Memory B cell (primary cell): Measurements from ENCODE around the gene LMO2.
A peak's percentile ranks its signal among the peaks of the same experiment; 100 is the strongest.

Experiments used
- ATAC-seq: fragments of 150-1000 bp; cut with Tn5 transposase; 2 replicates; pipeline ENCODE4 v1.10.0; 2021; ENCODE audit warnings: low read depth, mild to moderate bottlenecking, moderate library complexity
- DNase-seq, 2 donors: peaks; one replicate each; pipeline ENCODE4 v3.0.0; 2022; ENCODE audit warnings: low spot score in 2 of 2
- H3K27ac Mint-ChIP-seq: one replicate; pipeline ENCODE4 v1.8.0; 2022; ENCODE audit warnings: mild to moderate bottlenecking, moderate library complexity, mixed read lengths
- H3K27me3 Mint-ChIP-seq: one replicate; pipeline ENCODE4 v1.8.0; 2022; ENCODE audit warnings: mixed read lengths
- H3K36me3 Mint-ChIP-seq: one replicate; pipeline ENCODE4 v1.8.0; 2022; ENCODE audit warnings: mild to moderate bottlenecking, mixed read lengths
- H3K4me1 Mint-ChIP-seq: one replicate; pipeline ENCODE4 v1.8.0; 2022; ENCODE audit warnings: mixed read lengths
- H3K4me3 Mint-ChIP-seq: one replicate; pipeline ENCODE4 v1.8.0; 2022; ENCODE audit warnings: mild to moderate bottlenecking, moderate library complexity, mixed read lengths
- H3K9me3 Mint-ChIP-seq: one replicate; pipeline ENCODE4 v1.8.0; 2022; ENCODE audit warnings: mixed read lengths

The LMO2 gene

DNA sequence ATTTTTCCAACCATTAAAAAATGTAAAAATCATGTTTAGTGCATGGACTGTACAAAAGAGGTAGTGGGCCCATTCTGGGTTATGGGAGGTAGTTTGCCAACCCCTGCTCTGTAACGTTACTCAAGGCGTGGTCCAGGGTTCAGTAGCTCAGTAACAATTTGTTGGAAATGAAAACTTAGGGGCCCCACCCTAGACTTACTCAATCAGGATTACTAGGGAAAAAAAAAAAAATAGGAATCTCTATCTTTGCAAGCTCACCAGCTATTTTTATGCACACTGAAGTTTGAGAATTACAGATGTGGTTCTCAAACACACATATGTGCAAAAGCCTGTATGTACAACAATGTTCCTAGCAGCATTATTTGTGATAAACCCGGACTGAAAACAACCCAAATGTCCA is 17.3 kb upstream of the LMO2 start:
- Mint-ChIP-seq H3K27ac (no peak overlapping the region), H3K4me1 (peaks cover 8% of the 10 kb centered on the region), H3K36me3 (peaks cover 3% of the 10 kb centered on the region), H3K27me3 (peaks cover 6% of the 10 kb centered on the region), H3K9me3 (no peaks in the 10 kb centered on the region), H3K4me3 (no peak overlapping the region)
- ATAC-seq (no peak), DNase-seq (no peak)

DNA sequence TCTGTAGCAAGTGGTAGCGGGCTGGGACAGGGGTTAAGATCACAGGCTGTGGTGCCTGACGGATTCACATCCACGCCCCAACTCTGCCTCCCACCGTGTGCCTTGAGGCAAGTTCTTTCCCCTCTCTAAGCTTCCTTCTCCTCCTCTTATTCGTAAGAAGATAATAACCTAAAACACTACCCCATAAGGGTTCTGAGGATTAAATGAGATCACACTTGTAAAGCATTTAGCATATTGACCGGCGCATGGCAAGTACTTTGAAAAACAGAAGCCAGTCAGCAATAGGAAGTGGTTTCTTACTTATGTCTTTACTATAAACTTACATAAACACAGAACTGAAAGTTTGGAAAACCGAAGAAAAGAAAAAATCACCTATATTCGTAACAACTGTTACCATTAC is 15.5 kb upstream of the LMO2 start:
- Mint-ChIP-seq H3K4me1 (peaks cover 4% of the 10 kb centered on the region), H3K9me3 (no peaks in the 10 kb centered on the region), H3K27ac (no peak overlapping the region), H3K27me3 (peaks cover 6% of the 10 kb centered on the region), H3K36me3 (no peaks in the 10 kb centered on the region), H3K4me3 (no peak overlapping the region)
- ATAC-seq: peak; percentile 44
- no peak for DNase-seq

DNA sequence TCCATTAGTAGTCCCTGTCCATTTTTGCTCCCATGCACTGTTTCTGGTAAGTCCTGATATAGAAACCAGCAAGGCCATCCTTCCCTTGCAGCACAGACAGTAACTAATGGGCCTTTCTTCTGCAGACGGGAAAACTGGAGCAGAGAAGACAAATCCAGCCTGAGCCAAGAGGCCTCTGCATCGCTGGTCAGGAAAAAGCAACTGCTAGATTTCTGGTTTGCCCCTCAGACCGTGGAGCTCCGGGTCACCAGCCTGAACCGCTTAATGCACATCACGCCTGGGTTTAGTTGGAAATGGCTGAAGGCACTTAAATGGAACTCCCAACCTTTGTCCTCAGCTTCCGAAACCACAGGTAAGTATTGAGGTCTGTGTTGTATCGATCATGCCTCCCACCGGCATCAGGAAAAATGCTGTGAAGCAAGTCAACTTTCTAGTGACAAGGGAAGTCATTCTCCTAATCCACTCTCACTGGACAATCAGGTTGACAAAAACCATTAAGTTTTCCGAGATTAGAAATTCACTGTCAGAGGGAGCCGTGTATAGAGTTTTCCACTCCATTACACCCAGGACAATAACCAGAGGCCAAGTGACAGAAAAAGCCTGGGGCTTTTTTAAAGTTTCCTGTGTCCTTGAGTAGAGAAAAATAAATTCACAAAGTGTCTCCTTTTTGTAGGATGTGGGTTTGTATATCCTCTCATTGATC is 14.8 kb upstream of the LMO2 start:
- peaks cover 5% of the 10 kb centered on the region for H3K27me3 Mint-ChIP-seq
- no peak overlapping the region for H3K4me3 Mint-ChIP-seq
- H3K36me3 Mint-ChIP-seq: no peaks in the 10 kb centered on the region
- H3K9me3 Mint-ChIP-seq: no peaks in the 10 kb centered on the region
- no peak overlapping the region for H3K27ac Mint-ChIP-seq
- DNase-seq (no peak), ATAC-seq (no peak)
- no peaks in the 10 kb centered on the region for H3K4me1 Mint-ChIP-seq

DNA sequence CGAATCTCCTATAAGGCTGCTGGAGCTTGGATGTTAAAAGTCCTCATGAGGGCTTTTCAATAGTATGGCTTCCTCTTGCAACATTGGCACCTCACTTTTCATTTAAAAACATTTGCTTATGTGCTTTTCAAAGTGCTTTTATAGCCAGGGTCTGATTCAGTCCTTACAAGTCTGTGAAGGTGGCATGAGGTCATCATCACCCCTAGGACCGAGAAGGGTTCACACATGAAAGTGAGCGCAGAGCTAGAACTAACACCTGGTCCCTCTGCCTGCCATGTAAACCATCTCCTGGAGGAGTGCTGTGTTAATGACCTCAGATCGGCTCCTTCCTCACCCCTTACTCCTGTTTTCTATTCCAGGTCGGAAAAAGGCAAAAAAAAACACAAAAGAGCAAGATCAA is 12.2 kb upstream of the LMO2 start:
- H3K4me1 Mint-ChIP-seq: peaks cover 13% of the 10 kb centered on the region
- H3K9me3 Mint-ChIP-seq: no peaks in the 10 kb centered on the region
- no peaks in the 10 kb centered on the region for H3K36me3 Mint-ChIP-seq
- DNase-seq: no peak
- no peaks in the 10 kb centered on the region for H3K27me3 Mint-ChIP-seq
- no peak overlapping the region for H3K27ac Mint-ChIP-seq
- H3K4me3 Mint-ChIP-seq: no peak overlapping the region
- ATAC-seq: no peak

DNA sequence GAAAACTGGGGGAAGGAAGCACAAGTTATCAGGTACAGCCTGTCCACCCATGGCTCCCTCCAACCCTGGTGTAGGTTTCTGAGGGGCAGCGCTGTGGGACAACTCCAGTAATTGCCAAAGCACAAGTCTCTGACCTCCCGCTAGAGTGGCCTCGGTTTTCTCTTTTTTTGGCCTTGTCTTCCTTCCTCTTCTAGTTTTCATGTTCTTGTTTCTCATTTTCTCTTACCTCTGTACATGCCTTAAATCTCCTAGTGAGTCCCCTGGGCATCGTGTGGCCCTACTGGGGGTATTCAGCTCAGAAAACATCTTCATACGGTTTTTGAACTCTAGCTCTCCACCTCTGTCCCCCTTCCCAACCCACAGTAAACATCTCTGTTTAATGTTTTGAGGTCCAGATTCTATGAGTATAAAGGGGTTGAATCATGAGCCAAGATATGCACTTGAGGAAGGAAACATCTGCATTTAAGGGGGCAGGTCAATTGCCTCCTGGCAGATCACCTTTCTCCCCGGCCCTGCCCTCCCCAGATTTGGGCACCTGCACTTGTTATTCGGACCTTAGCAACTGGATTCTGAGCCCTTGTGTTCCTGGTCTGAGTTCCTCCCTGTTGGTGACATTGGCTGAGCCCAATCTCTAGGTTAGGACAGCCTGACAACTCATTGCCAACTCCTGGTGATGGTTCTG is 8.4 kb upstream of the LMO2 start:
- H3K9me3 Mint-ChIP-seq: no peaks in the 10 kb centered on the region
- ATAC-seq (peak; percentile 19), DNase-seq (no peak)
- H3K4me3 Mint-ChIP-seq: peak overlapping the region; percentile 54
- H3K27me3 Mint-ChIP-seq: no peaks in the 10 kb centered on the region
- peak overlapping the region; percentile 11 for H3K27ac Mint-ChIP-seq
- peaks cover 24% of the 10 kb centered on the region for H3K4me1 Mint-ChIP-seq
- H3K36me3 Mint-ChIP-seq: no peaks in the 10 kb centered on the region

DNA sequence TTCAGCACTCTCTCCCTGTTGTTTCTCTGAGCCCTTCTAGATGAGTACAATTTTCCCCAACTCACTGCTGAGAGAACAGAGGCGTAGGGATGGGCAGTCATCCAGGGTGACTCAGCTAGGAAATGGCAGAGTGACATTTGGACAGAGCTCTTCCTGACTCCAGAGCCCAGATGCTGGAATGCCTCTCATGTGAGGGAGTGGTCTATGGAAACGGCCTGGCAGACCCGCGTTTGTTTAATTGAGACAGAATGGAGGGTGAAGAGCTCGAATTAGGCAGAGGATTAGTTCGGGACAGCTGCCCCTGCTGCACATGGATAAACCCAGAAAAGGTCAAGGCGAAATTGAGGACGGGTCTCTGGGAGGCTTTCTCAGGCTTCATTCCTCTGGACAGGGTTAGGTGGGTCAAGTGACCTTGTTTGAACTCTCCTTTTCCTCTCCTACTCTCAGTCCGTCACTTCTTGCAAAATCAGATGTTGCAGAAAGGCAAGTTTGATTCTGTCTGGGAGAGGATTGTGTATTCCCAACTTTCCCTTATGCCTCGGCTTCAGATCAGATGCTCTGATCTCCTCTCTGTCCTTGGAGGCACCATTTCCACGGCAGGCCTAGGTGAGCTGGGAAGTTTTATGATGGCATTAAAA is 7.6 kb upstream of the LMO2 start:
- Mint-ChIP-seq H3K27ac (no peak overlapping the region), H3K9me3 (no peaks in the 10 kb centered on the region), H3K4me3 (no peak overlapping the region), H3K4me1 (peaks cover 24% of the 10 kb centered on the region), H3K36me3 (no peaks in the 10 kb centered on the region), H3K27me3 (no peaks in the 10 kb centered on the region)
- DNase-seq (no peak), ATAC-seq (no peak)

DNA sequence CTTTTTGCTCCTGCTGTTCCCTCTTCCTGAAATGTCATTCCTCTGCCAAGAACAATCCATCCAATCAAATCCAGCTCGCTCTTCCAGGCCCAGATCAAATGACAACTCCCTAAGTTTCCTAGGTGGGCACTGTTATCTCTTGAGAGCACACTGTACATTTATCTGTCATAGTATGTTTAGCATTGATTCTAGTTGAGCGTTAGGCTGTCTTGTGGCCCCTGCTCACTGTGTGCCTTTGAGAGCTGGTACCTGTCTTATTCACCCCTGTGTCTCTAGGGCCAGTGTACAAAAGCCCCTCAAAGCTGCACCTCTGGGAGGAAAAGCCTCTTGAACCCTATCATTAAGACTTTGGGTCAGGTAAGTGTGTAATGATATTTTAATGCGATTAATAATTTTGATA is 7.1 kb upstream of the LMO2 start:
- peak overlapping the region; percentile 5 for H3K27ac Mint-ChIP-seq
- DNase-seq (no peak), ATAC-seq (no peak)
- no peaks in the 10 kb centered on the region for H3K27me3 Mint-ChIP-seq
- H3K36me3 Mint-ChIP-seq: no peaks in the 10 kb centered on the region
- no peaks in the 10 kb centered on the region for H3K9me3 Mint-ChIP-seq
- H3K4me3 Mint-ChIP-seq: no peak overlapping the region
- H3K4me1 Mint-ChIP-seq: peaks cover 29% of the 10 kb centered on the region

DNA sequence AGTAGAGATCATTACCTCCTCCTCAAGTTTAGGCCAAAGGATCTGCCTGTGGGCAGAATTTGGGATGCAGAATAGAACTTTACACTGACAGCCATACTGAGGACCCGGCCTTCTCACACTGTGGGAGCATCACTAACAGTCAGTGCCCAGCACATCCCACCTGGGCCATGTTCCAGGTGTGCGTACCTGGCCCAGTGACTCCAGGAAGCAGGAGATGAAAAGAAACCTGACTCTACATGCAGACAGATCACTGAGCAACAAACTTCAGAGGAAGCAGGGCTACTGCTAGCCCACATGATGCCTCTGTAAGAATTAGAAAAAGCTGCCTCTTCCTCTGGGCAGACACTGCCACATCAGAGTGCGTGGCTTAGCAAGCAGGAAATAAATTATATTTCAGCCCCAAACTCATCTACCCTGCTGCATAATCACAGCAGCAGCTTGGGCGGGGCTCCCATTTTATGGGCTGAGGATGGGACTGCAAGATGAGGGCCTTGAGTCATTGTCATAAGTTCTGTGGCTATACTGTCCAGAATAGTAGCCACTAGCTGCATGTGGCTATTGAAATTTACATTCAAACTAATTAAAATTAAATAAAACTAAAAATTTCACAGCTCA is 6.0 kb upstream of the LMO2 start:
- H3K4me1 Mint-ChIP-seq: peaks cover 40% of the 10 kb centered on the region
- no peak for ATAC-seq
- H3K27ac Mint-ChIP-seq: peak overlapping the region; percentile 56

DNA sequence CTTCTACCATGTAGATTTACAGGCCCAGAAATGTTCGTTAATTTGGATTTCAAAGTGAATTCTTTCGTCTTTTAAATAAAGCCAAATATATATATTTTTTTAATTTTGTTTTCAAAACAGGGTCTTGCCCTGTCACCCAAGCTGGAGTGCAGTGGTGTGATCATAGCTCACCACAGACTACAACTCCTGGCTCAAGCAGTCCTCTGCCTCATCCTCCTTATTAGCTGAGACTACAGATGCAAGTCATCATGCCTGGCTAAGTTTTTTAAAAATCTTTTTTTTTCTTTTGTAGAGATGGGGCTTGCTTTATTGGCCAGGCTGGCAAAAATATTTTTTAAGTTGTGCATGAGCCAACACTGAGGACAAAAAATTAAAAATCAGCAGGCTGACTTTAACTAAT is 5.0 kb upstream of the LMO2 start:
- Mint-ChIP-seq H3K4me1 (peaks cover 46% of the 10 kb centered on the region), H3K36me3 (no peaks in the 10 kb centered on the region), H3K4me3 (no peak overlapping the region), H3K27me3 (no peaks in the 10 kb centered on the region), H3K9me3 (no peaks in the 10 kb centered on the region), H3K27ac (no peak overlapping the region)
- ATAC-seq (no peak), DNase-seq (no peak)

More for the DNA sequence above, 6.0 kb upstream of the LMO2 start:
- no peak for DNase-seq
- H3K36me3 Mint-ChIP-seq: no peaks in the 10 kb centered on the region
- no peaks in the 10 kb centered on the region for H3K27me3 Mint-ChIP-seq
- no peak overlapping the region for H3K4me3 Mint-ChIP-seq
- H3K9me3 Mint-ChIP-seq: no peaks in the 10 kb centered on the region

DNA sequence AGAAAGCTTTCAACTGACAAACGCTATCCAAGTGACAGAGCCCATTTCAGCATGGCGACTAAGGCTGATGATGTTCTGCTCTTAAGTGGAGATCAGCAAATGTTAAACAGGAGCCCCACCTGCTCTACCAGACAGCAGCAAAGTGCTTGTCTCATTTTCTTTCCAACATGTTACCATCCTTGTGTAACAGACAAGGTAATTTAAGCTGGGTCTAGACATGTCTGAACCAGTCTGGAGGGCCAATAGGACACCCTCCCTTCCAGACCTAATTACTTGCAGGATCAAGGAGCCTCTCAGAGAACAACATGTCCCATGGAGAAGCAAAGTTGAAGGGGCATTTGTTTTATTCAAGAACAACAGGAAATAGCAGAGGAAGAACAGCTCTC is 3.9 kb upstream of the LMO2 start:
- ATAC-seq (no peak), DNase-seq (no peak)
- H3K27ac Mint-ChIP-seq: peak overlapping the region; percentile 35
- H3K4me1 Mint-ChIP-seq: peaks cover 45% of the 10 kb centered on the region
- H3K27me3 Mint-ChIP-seq: no peaks in the 10 kb centered on the region
- no peak overlapping the region for H3K4me3 Mint-ChIP-seq
- H3K9me3 Mint-ChIP-seq: no peaks in the 10 kb centered on the region
- H3K36me3 Mint-ChIP-seq: no peaks in the 10 kb centered on the region

DNA sequence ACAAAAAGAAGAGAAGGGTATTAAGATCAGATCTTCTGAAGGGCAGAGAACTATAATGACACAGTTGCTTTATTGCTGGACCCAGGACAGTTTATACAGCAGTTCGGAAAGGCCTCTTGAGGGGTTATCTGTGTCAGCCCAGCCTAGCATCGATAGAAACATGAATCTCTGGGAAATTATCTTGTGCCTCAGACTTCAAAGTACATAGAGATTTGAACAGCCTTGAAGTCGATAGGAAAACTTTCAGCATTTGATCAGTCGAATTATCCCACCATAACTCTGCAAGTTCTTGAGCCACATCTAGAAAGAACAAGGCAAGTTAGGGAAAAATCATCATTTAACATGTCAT is 2.5 kb upstream of the LMO2 start:
- H3K4me3 Mint-ChIP-seq: peak overlapping the region; percentile 95

DNA sequence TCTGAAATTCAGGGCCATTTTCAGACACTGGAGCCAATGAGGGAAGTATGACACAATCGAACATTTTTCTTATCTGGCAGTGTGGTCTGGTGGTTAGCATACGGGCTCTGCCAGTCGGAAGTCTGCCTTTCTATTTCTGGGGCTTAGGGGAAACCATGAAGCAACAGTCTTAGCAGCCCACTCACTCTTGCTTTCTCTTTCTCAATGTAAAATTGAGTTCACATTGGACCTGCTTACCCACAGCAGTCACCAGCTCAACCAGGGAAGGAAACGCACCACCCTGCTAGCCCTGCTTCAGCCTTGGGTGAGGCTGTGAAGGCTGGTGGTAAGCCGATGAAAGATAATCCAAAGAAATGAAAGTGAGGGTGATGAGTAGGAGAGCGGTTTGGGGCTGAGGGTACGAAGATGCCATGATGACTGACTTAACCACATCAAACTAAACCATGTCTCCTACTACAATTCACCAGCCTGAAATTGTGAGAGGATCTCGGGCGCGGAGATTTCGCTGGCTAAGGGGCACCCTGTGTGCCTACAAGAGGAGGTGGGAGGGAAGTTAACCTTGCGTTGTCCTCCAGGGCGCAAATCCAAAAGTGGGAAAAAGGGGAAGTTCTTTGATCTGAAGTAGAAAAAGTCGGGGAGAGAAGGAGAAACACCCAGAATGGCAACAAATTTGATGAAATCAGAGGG is 2.0 kb upstream of the LMO2 start:
- ATAC-seq (peak; percentile 88), DNase-seq (peak; percentile 30 to 50)
- Mint-ChIP-seq H3K9me3 (no peaks in the 10 kb centered on the region), H3K4me3 (peak overlapping the region; percentile 95), H3K36me3 (no peaks in the 10 kb centered on the region), H3K27ac (peak overlapping the region; percentile 93), H3K27me3 (no peaks in the 10 kb centered on the region), H3K4me1 (peaks cover 35% of the 10 kb centered on the region)

More for the DNA sequence above, 2.5 kb upstream of the LMO2 start:
- no peak for DNase-seq
- Mint-ChIP-seq H3K27me3 (no peaks in the 10 kb centered on the region), H3K9me3 (no peaks in the 10 kb centered on the region), H3K27ac (peak overlapping the region; percentile 93), H3K36me3 (no peaks in the 10 kb centered on the region), H3K4me1 (peaks cover 36% of the 10 kb centered on the region)
- no peak for ATAC-seq

DNA sequence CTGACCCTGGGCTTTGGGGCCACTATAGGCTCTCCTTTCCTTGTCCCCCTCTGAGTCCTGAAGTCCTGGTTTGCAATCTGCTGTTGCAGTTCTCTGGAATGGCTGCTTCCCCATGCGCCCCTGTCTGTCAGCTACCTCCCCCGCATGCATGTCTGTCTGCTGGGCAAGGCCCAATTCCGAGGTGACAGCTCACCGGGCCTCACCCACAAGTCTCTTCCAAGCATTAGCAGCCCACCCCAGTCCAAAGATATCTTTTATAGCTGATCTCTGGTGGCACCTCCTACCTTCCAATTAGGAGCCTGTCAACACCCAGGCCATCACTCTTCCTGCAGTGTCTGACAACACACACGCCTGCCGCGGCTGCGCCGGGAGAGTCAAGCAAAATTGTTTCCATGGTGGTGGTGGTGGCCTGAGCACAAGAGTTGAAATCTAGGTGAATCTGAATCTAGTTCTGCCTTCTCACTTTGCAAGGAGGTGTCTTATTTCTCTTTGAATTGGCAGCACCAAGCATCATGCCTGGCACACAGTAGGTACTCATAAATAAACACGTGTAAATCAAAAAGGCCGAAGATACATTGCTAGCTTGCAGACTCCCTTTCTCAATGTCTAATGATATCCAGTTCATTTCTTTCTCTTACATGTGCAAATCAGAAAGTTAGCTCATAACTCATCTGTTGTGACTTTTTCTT is 1.2 kb upstream of the LMO2 start:
- ATAC-seq (no peak), DNase-seq (no peak)
- Mint-ChIP-seq H3K4me3 (peak overlapping the region; percentile 95), H3K9me3 (no peaks in the 10 kb centered on the region), H3K36me3 (no peaks in the 10 kb centered on the region), H3K27ac (peak overlapping the region; percentile 93), H3K27me3 (no peaks in the 10 kb centered on the region), H3K4me1 (peaks cover 33% of the 10 kb centered on the region)
